Measurements from ENCODE around the gene CDK14. TPM values are rescaled to one million over a fixed set of nuclear protein-coding genes. Genes with fewer than 3 reads are reported as not detected.

CDK14 gene
- total RNA-seq, 5 donors from 2014 or later (not counting 1 experiment from before 2014, with no cell fraction given): 0.86 to 6.6 (median 1.6) TPM

DNA sequence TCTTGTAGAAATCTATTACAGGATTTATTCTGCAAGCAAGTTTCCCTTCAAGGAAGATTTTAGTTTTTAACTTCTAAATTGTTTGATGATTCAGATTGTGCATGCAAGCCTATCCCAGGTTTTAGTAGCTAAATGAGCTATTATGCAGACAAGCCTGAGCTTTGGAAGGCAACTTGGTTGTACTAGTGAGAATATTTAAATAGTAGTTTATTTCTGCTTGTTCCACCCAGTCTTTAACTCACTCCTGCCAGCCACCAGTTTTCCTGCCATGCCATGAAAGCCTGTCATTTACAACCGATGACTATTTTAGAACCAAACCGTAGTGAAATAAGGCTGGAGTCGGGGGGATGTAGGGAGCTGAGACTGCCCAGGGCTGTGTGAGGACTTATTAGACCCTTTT is 343.5 kb downstream of the CDK14 start:
- Mint-ChIP-seq H3K27me3 (no peaks in the 10 kb centered on the region), H3K4me1 (no peaks in the 10 kb centered on the region), H3K27ac (no peak overlapping the region), H3K4me3 (no peak overlapping the region), H3K36me3 (no peaks in the 10 kb centered on the region), H3K9me3 (no peaks in the 10 kb centered on the region)
- DNase-seq (no peak), ATAC-seq (replicated peaks in 1 of 4) (no peak)
- no peaks in the 10 kb centered on the region for H3K4me1 ChIP-seq (ENCODE audit: control insufficient read depth in 1 of 2, extremely low read depth in 1 of 2, insufficient read depth in 2 of 2, low read length in 2 of 2)
- H3K4me3 ChIP-seq (ENCODE audit: control insufficient read depth in 1 of 2, extremely low read depth in 1 of 2, low read length in 1 of 2): no peak overlapping the region
- no peaks in the 10 kb centered on the region for H3K9me3 ChIP-seq
- CTCF ChIA-PET: no interaction called here
- no CpG with 5 or more reads among the region's 3 CpGs for WGBS (ENCODE audit: insufficient coverage)
- POLR2A ChIA-PET: no interaction called here
- H3K36me3 ChIP-seq (ENCODE audit: control insufficient read depth in 2 of 2, extremely low read depth in 1 of 2, insufficient read depth in 1 of 2, low read length in 1 of 2): no peaks in the 10 kb centered on the region
- H3K27ac ChIP-seq (ENCODE audit: low read length): no peak overlapping the region
- no peaks in the 10 kb centered on the region for H3K27me3 ChIP-seq (replicated peaks in 1 of 2; ENCODE audit: control insufficient read depth in 2 of 2, extremely low read depth in 1 of 2, insufficient read depth in 2 of 2, low read length in 1 of 2)

DNA sequence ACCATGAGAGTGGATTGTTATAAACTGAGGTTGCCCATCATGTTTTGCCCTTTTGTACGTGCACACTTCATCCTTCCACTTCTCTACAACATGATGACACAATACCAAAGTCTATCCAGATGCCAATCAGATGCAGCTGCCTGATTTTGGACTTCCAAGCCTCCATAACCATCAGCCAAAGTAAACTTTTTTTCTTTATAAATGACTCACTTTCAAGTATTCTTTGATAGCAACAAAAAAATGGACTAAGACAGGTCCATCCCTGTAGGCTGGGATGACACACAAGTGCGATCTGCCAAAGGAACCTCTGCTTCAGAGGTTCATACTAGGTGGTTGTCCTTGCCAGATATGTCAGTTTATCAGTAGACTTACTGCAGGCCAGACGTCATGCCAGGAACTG is 347.9 kb downstream of the CDK14 start:
- no peaks in the 10 kb centered on the region for H3K9me3 ChIP-seq
- ChIA-PET CTCF (no interaction called here), POLR2A (no interaction called here)
- ATAC-seq (replicated peaks in 1 of 4) (no peak), DNase-seq (no peak)
- Mint-ChIP-seq H3K9me3 (no peaks in the 10 kb centered on the region), H3K27ac (no peak overlapping the region), H3K36me3 (no peaks in the 10 kb centered on the region), H3K27me3 (peaks cover 0 to 3% of the 10 kb centered on the region in 2 donors), H3K4me3 (no peak overlapping the region), H3K4me1 (no peaks in the 10 kb centered on the region)
- no peaks in the 10 kb centered on the region for H3K4me1 ChIP-seq (ENCODE audit: control insufficient read depth in 1 of 2, extremely low read depth in 1 of 2, insufficient read depth in 2 of 2, low read length in 2 of 2)
- H3K4me3 ChIP-seq (ENCODE audit: control insufficient read depth in 1 of 2, extremely low read depth in 1 of 2, low read length in 1 of 2): no peak overlapping the region
- 57% methylated on average over 3 of the region's 3 CpGs for WGBS (ENCODE audit: insufficient coverage)
- H3K27ac ChIP-seq (ENCODE audit: low read length): no peak overlapping the region
- no peaks in the 10 kb centered on the region for H3K27me3 ChIP-seq (replicated peaks in 1 of 2; ENCODE audit: control insufficient read depth in 2 of 2, extremely low read depth in 1 of 2, insufficient read depth in 2 of 2, low read length in 1 of 2)
- no peaks in the 10 kb centered on the region for H3K36me3 ChIP-seq (ENCODE audit: control insufficient read depth in 2 of 2, extremely low read depth in 1 of 2, insufficient read depth in 1 of 2, low read length in 1 of 2)

DNA sequence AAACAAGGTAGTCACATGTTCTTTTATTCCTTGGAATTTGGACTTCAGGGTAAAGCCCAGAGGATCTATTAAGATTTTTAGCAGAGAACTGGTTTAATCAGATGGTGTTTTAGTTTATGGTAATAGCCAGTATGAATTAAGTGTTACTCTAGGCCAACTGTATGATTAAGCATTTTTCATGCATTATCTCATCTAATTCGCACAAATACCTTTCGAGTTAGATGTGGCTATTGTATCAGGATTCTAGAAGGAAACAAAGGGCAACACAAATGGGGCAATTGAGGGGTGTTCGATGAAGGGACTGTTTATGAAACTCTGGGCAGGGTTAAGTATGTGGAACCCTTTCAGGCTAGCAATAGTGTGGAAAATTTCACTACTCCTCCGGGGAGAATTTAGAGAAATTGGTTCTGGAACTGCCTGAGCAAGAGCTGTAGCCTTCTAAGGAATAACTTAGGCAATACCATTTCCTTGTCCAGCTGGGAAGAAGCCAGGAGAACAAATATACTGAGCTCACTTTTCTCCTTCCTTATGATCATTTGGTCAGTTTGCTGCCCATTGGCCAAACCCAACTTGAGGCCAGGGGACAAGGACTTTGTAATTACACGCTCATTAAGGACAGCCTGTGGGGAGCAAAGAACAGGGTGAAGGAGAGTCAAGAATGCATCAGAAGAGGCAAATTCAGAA is 349.1 kb downstream of the CDK14 start:
- DNase-seq (no peak), ATAC-seq (replicated peaks in 1 of 4) (no peak)
- Mint-ChIP-seq H3K36me3 (no peaks in the 10 kb centered on the region), H3K27ac (no peak overlapping the region), H3K27me3 (peaks cover 0 to 3% of the 10 kb centered on the region in 2 donors), H3K4me1 (no peaks in the 10 kb centered on the region), H3K4me3 (no peak overlapping the region), H3K9me3 (no peaks in the 10 kb centered on the region)
- Histone ChIP-seq H3K4me3 (ENCODE audit: control insufficient read depth in 1 of 2, extremely low read depth in 1 of 2, low read length in 1 of 2) (no peak overlapping the region), H3K36me3 (ENCODE audit: control insufficient read depth in 2 of 2, extremely low read depth in 1 of 2, insufficient read depth in 1 of 2, low read length in 1 of 2) (no peaks in the 10 kb centered on the region), H3K9me3 (no peaks in the 10 kb centered on the region), H3K4me1 (ENCODE audit: control insufficient read depth in 1 of 2, extremely low read depth in 1 of 2, insufficient read depth in 2 of 2, low read length in 2 of 2) (no peaks in the 10 kb centered on the region), H3K27me3 (replicated peaks in 1 of 2; ENCODE audit: control insufficient read depth in 2 of 2, extremely low read depth in 1 of 2, insufficient read depth in 2 of 2, low read length in 1 of 2) (no peaks in the 10 kb centered on the region), H3K27ac (ENCODE audit: low read length) (no peak overlapping the region)
- POLR2A ChIA-PET: no interaction called here
- 65% methylated on average over 2 of the region's 5 CpGs for WGBS (ENCODE audit: insufficient coverage)
- CTCF ChIA-PET: no interaction called here

DNA sequence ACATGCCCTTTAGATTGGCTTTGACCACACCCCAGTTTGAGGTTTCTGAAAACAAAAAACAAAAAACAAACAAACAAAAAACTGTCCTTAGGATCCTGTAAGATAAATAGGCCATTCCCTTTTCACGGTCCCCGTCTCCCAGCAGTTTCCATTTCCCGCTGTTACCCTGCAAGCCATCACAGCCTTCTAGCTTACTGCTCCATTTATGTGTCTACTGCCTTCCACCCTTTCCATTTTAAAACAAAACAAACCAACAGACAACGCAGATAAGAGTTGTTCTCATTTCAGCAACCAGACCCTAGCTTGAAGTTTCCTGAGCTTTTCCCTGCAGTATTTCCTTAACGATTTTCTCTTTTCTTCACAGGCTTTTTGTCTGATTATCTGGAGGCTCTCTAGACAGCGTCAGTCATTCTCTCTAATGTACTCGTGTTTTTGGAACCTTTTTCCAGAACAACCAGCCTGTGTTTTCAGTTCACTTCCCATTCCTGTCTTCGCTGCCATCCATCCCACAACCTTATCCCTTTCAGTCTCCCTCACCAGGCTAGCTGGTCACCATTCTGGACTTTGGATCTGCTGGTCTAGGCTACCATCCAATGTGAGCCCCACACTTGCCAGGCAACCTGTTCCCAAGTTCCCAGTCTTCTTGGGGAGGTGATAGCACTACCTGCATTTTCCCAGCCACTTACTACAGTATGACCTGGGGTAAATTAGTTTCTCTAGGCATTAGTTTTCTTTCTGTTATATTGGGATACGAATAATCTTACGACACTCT is 350.8 kb downstream of the CDK14 start:
- Histone ChIP-seq H3K4me1 (ENCODE audit: control insufficient read depth in 1 of 2, extremely low read depth in 1 of 2, insufficient read depth in 2 of 2, low read length in 2 of 2) (no peaks in the 10 kb centered on the region), H3K27me3 (replicated peaks in 1 of 2; ENCODE audit: control insufficient read depth in 2 of 2, extremely low read depth in 1 of 2, insufficient read depth in 2 of 2, low read length in 1 of 2) (no peaks in the 10 kb centered on the region), H3K27ac (ENCODE audit: low read length) (no peak overlapping the region), H3K9me3 (no peaks in the 10 kb centered on the region), H3K4me3 (ENCODE audit: control insufficient read depth in 1 of 2, extremely low read depth in 1 of 2, low read length in 1 of 2) (no peak overlapping the region), H3K36me3 (ENCODE audit: control insufficient read depth in 2 of 2, extremely low read depth in 1 of 2, insufficient read depth in 1 of 2, low read length in 1 of 2) (no peaks in the 10 kb centered on the region)
- H3K4me1 Mint-ChIP-seq: no peaks in the 10 kb centered on the region
- H3K9me3 Mint-ChIP-seq: no peaks in the 10 kb centered on the region
- ChIA-PET CTCF (no interaction called here), POLR2A (no interaction called here)
- H3K27me3 Mint-ChIP-seq: peaks cover 0 to 3% of the 10 kb centered on the region in 2 donors
- no peak overlapping the region for H3K27ac Mint-ChIP-seq
- H3K36me3 Mint-ChIP-seq: no peaks in the 10 kb centered on the region
- no peak for ATAC-seq (replicated peaks in 1 of 4)
- WGBS (ENCODE audit: insufficient coverage): 77% methylated on average over 7 of the region's 10 CpGs
- no peak overlapping the region for H3K4me3 Mint-ChIP-seq
- no peak for DNase-seq

DNA sequence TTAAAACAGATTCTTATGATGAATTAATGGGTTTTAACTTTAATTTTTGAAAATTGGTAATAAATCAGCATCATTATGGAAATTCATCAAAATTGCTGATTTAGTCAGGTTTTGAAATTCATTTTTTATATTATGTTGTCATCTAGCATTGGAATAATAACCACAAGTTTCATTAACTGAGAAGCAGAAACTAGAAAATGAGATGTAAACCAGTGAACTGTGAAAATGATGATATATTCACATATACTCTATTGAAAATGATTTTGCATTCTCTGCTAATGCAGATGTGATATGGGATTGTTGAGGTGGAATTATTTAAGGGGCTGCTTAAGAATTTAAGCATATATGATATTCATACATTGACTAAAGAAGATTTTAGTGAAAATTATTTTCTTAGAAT is 352.0 kb downstream of the CDK14 start:
- no peak for DNase-seq
- CTCF ChIA-PET: no interaction called here
- Mint-ChIP-seq H3K4me3 (no peak overlapping the region), H3K27me3 (peaks cover 0 to 3% of the 10 kb centered on the region in 2 donors), H3K4me1 (no peaks in the 10 kb centered on the region), H3K9me3 (no peaks in the 10 kb centered on the region), H3K36me3 (no peaks in the 10 kb centered on the region), H3K27ac (no peak overlapping the region)
- no peak for ATAC-seq (replicated peaks in 1 of 4)
- H3K36me3 ChIP-seq (ENCODE audit: control insufficient read depth in 2 of 2, extremely low read depth in 1 of 2, insufficient read depth in 1 of 2, low read length in 1 of 2): no peaks in the 10 kb centered on the region
- no peak overlapping the region for H3K27ac ChIP-seq (ENCODE audit: low read length)
- H3K9me3 ChIP-seq: no peaks in the 10 kb centered on the region
- no peak overlapping the region for H3K4me3 ChIP-seq (ENCODE audit: control insufficient read depth in 1 of 2, extremely low read depth in 1 of 2, low read length in 1 of 2)
- POLR2A ChIA-PET: no interaction called here
- no peaks in the 10 kb centered on the region for H3K27me3 ChIP-seq (replicated peaks in 1 of 2; ENCODE audit: control insufficient read depth in 2 of 2, extremely low read depth in 1 of 2, insufficient read depth in 2 of 2, low read length in 1 of 2)
- no peaks in the 10 kb centered on the region for H3K4me1 ChIP-seq (ENCODE audit: control insufficient read depth in 1 of 2, extremely low read depth in 1 of 2, insufficient read depth in 2 of 2, low read length in 2 of 2)

DNA sequence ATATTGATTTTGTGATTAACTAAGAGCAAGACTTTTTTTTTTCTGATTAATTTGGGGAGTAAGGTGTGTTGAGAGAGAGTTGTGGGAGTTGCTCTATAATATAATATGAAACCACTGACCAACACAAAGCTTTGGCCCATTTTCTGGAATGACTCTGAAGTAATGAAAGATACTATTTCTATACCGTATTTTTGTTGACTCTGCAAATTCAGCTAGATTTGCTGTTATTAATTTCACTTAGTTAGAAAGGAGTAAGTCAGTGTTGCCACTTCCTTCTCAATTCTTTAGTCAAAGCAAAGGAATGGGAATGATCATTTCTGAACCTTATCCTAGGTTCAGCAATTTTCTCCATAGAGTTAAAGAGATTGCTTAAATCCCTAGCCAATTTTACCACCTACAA is 355.1 kb downstream of the CDK14 start:
- no peaks in the 10 kb centered on the region for H3K9me3 Mint-ChIP-seq
- CTCF ChIA-PET: no interaction called here
- ATAC-seq (replicated peaks in 1 of 4) (no peak), DNase-seq (no peak)
- Histone ChIP-seq H3K27ac (ENCODE audit: low read length) (no peak overlapping the region), H3K36me3 (ENCODE audit: control insufficient read depth in 2 of 2, extremely low read depth in 1 of 2, insufficient read depth in 1 of 2, low read length in 1 of 2) (no peaks in the 10 kb centered on the region), H3K9me3 (no peaks in the 10 kb centered on the region), H3K4me3 (ENCODE audit: control insufficient read depth in 1 of 2, extremely low read depth in 1 of 2, low read length in 1 of 2) (no peak overlapping the region), H3K4me1 (ENCODE audit: control insufficient read depth in 1 of 2, extremely low read depth in 1 of 2, insufficient read depth in 2 of 2, low read length in 2 of 2) (no peaks in the 10 kb centered on the region), H3K27me3 (replicated peaks in 1 of 2; ENCODE audit: control insufficient read depth in 2 of 2, extremely low read depth in 1 of 2, insufficient read depth in 2 of 2, low read length in 1 of 2) (no peaks in the 10 kb centered on the region)
- no peak overlapping the region for H3K4me3 Mint-ChIP-seq
- peaks cover 0 to 3% of the 10 kb centered on the region in 2 donors for H3K27me3 Mint-ChIP-seq
- POLR2A ChIA-PET: no interaction called here
- H3K36me3 Mint-ChIP-seq: no peaks in the 10 kb centered on the region
- no peaks in the 10 kb centered on the region for H3K4me1 Mint-ChIP-seq
- H3K27ac Mint-ChIP-seq: no peak overlapping the region
- WGBS (ENCODE audit: insufficient coverage): no CpG with 5 or more reads among the region's 1 CpG
